HepG2 (cell line): ENCODE results near the gene KDM3B. TPM values are rescaled to one million over a fixed set of nuclear protein-coding genes. Genes with fewer than 3 reads are reported as not detected.
A peak's percentile ranks its signal among the peaks of the same experiment; 100 is the strongest.

Experiments
- ATAC-seq: fragments of 200-7000 bp; cut with Tn5 transposase; 3 replicates; pipeline ENCODE4 v1.9.1; 2020; ENCODE audit warnings: mild to moderate bottlenecking, moderate library complexity
- BruUV-seq: library from RNA; stranded (reverse); fragments of 400-500 nt; replicated peaks from 2 replicates; lab custom pipeline; 2021; lab: Mats Ljungman, UMichigan
- CTCF ChIA-PET: fragments of 300-600 bp; formaldehyde crosslinking; extraction: SDS; loops from one replicate; lab custom pipeline; 2021; ENCODE audit warnings: low total read pairs, inconsistent platforms, low intra/inter-chr PET ratio; lab: Yijun Ruan, JAX
- POLR2A ChIA-PET: fragments of 350-600 bp; sonication (Branson Sonifier 250); formaldehyde crosslinking; loops from one replicate; lab custom pipeline; 2020; ENCODE audit warnings: antibody characterized with exemption, inconsistent platforms; lab: Yijun Ruan, JAX
- DNase-seq: peaks from one replicate; pipeline ENCODE4 v3.0.0-alpha.2; 2015; ENCODE audit warnings: low spot score
- FAIRE-seq: peaks from 3 replicates; lab custom pipeline; 2011; peaks lifted over from hg19 to GRCh38; lab: Jason Lieb, UNC
- H2AFZ ChIP-seq: one replicate; pipeline ENCODE4 v1.6.1; 2011; ENCODE audit warnings: low read length, inconsistent platforms
- H3K27ac ChIP-seq: fragments of 300-600 bp; 3 replicates; pipeline ENCODE4 v1.8.0; 2011; ENCODE audit warnings: mixed run types, mild to moderate bottlenecking, mixed read lengths, low read length, inconsistent platforms; ENCODE audit not compliant: insufficient read depth; ENCODE audit errors: extremely low read length
- H3K27me3 ChIP-seq, 2 experiments: fragments of 200-600 bp in 1 of 2; 2 replicates in 1 of 2; 3 replicates in 1 of 2; pipeline versions ENCODE4 v1.6.0 to v1.8.0; 2011; ENCODE audit warnings: low read length in 2 of 2, mild to moderate bottlenecking in 2 of 2, moderate library complexity in 2 of 2, inconsistent platforms in 1 of 2; ENCODE audit not compliant: insufficient read depth in 2 of 2, control insufficient read depth in 1 of 2
- H3K36me3 ChIP-seq, 2 experiments: fragments of 200-600 bp in 1 of 2; replicated peaks in 1 of 2; 2 replicates in 1 of 2; 3 replicates in 1 of 2; pipeline versions ENCODE4 v1.5.1 to v1.8.0; 2011; ENCODE audit warnings: low read length in 2 of 2, inconsistent platforms in 1 of 2; ENCODE audit not compliant: insufficient read depth in 2 of 2, control insufficient read depth in 1 of 2
- H3K4me1 ChIP-seq: 2 replicates; pipeline ENCODE4 v1.5.1; 2012; ENCODE audit warnings: low read length, inconsistent platforms; ENCODE audit not compliant: insufficient read depth
- H3K4me2 ChIP-seq: 2 replicates; pipeline ENCODE4 v1.6.0; 2011; ENCODE audit warnings: low read depth, low read length, inconsistent platforms
- H3K4me3 ChIP-seq, 3 experiments: fragments of 200-600 bp in 1 of 3; sonication (generic), shearing (Covaris generic) in 1 of 3; replicated peaks in 1 of 3; 2 replicates each; pipeline ENCODE4 v1.5.1; 2011 to 2016; ENCODE audit warnings: low read length in 3 of 3, inconsistent platforms in 2 of 3, low read depth in 2 of 3, mild to moderate bottlenecking in 2 of 3, control low read depth in 1 of 3, mixed read lengths in 1 of 3; ENCODE audit not compliant: insufficient read depth in 1 of 3
- H3K79me2 ChIP-seq: one replicate; pipeline ENCODE4 v1.6.1; 2011; ENCODE audit warnings: low read length, inconsistent platforms; ENCODE audit not compliant: insufficient read depth
- H3K9ac ChIP-seq: 2 replicates; pipeline ENCODE4 v1.6.0; 2011; ENCODE audit warnings: mild to moderate bottlenecking, low read depth, low read length, inconsistent platforms; ENCODE audit not compliant: insufficient read depth
- H3K9me3 ChIP-seq: 2 replicates; pipeline ENCODE4 v1.5.1; 2012; ENCODE audit warnings: mild to moderate bottlenecking, low read length
- H4K20me1 ChIP-seq: 2 replicates; pipeline ENCODE4 v1.6.0; 2011; ENCODE audit warnings: inconsistent platforms, mild to moderate bottlenecking, low read length, moderate library complexity; ENCODE audit not compliant: insufficient read depth
- AHR ChIP-seq: IDR thresholded peaks from 2 replicates; pipeline ENCODE4 v1.6.1; 2018; ENCODE audit warnings: missing genetic modification reagents, missing compliant biosample characterization
- CHCHD3 ChIP-seq: sonication (generic); formaldehyde crosslinking; IDR thresholded peaks from 2 replicates; pipeline ENCODE4 v1.8.0; 2022; ENCODE audit warnings: mild to moderate bottlenecking, missing genetic modification reagents, moderate library complexity
- HOXA3 ChIP-seq: sonication (generic); formaldehyde crosslinking; IDR thresholded peaks from 2 replicates; pipeline ENCODE4 v1.5.0; 2020; ENCODE audit warnings: missing genetic modification reagents
- NCOA1 ChIP-seq: sonication (generic); formaldehyde crosslinking; IDR thresholded peaks from 2 replicates; pipeline ENCODE4 v1.9.0; 2021; ENCODE audit warnings: missing genetic modification reagents
- NPAS2 ChIP-seq: sonication (generic); formaldehyde crosslinking; IDR thresholded peaks from 2 replicates; pipeline ENCODE4 v1.8.0; 2022; ENCODE audit warnings: mild to moderate bottlenecking, missing genetic modification reagents, borderline replicate concordance
- POLR2AphosphoS5 ChIP-seq: IDR thresholded peaks from 2 replicates; pipeline ENCODE4 v1.6.1; 2012; ENCODE audit warnings: low read depth, low read length
- RBM22 ChIP-seq: fragments of 200-400 bp; formaldehyde crosslinking; optimal IDR thresholded peaks from 2 replicates; pipeline ENCODE3; 2017; ENCODE audit warnings: mild to moderate bottlenecking, low read length, moderate library complexity
- TOE1 ChIP-seq: sonication (generic); formaldehyde crosslinking; IDR thresholded peaks from 2 replicates; pipeline ENCODE4 v1.4.0; 2020; ENCODE audit warnings: mild to moderate bottlenecking, missing genetic modification reagents
- ZBTB8A ChIP-seq: sonication (generic); formaldehyde crosslinking; IDR thresholded peaks from 2 replicates; pipeline ENCODE4 v1.4.0; 2020; ENCODE audit warnings: mild to moderate bottlenecking, low read depth, missing genetic modification reagents, borderline replicate concordance
- ZNF891 ChIP-seq: sonication (generic); formaldehyde crosslinking; IDR thresholded peaks from 2 replicates; pipeline ENCODE4 v1.5.0; 2020; ENCODE audit warnings: mild to moderate bottlenecking, missing genetic modification reagents
- WGBS: methylation state at CpG from one replicate; pipeline ENCODE4 v1.1.6; 2017; ENCODE audit warnings: low lambda C conversion rate; 5-methylcytosine and 5-hydroxymethylcytosine counted together
- in situ Hi-C: cut with HindIII; loops from 2 replicates; pipeline ENCODE4 v1.10.0; 2017; ENCODE audit warnings: low pct_unique_long_range_greater_than_20kb; ENCODE audit not compliant: extremely low pct_ligation_motif_present
- intact Hi-C: fragments of 100-400 bp; cut with micrococcal nuclease; formaldehyde crosslinking; loops from one replicate; pipeline ENCODE4 v1.10.0; 2022; ENCODE audit not compliant: unreplicated experiment
- polyA plus RNA-seq, 8 experiments: library from polyadenylated mRNA; depleted of rRNA in 3 of 8; stranded (reverse) in 7 of 8; unstranded in 1 of 8; fragments of >200 nt; fragmentation: Illumina TruSeq in 4 of 8; extraction: Trizol in 4 of 8; gene quantifications; 2 replicates each; pipeline versions ENCODE4 v1.2.1 to v1.2.3, GENCODE V29; 2011 to 2016; ENCODE audit warnings: low read depth in 4 of 8, missing spikeins in 1 of 8, mixed read lengths in 1 of 8; ENCODE audit not compliant: insufficient read depth in 1 of 8
- total RNA-seq, 5 experiments: library from RNA; depleted of rRNA; stranded (reverse); fragments of >200 nt; fragmentation: Illumina TruSeq; extraction: Trizol; gene quantifications; 2 replicates each; pipeline ENCODE4 v1.2.3, GENCODE V29; 2016; ENCODE audit warnings: low read depth in 1 of 5
- TF ChIP-seq, protein P1 (sequence below): fragments of 450-650 bp; IDR thresholded peaks from 2 replicates; pipeline ENCODE4 v1.6.1; 2017; ENCODE audit warnings: mild to moderate bottlenecking
- TF ChIP-seq, protein P2 (sequence below), 2 experiments: sonication (generic) in 1 of 2; formaldehyde crosslinking in 1 of 2; IDR thresholded peaks; 2 replicates each; pipeline versions ENCODE4 v1.4.0 to v1.6.1; 2016 to 2020; ENCODE audit warnings: borderline replicate concordance in 1 of 2, low read depth in 1 of 2, mild to moderate bottlenecking in 1 of 2, missing genetic modification reagents in 1 of 2

Gene KDM3B
- total and polyA plus RNA-seq, 2 of the 13 experiments (the other 11 are each of a cell fraction or from before 2014, with no cell fraction given) = 19.7 to 34.3 TPM

DNA sequence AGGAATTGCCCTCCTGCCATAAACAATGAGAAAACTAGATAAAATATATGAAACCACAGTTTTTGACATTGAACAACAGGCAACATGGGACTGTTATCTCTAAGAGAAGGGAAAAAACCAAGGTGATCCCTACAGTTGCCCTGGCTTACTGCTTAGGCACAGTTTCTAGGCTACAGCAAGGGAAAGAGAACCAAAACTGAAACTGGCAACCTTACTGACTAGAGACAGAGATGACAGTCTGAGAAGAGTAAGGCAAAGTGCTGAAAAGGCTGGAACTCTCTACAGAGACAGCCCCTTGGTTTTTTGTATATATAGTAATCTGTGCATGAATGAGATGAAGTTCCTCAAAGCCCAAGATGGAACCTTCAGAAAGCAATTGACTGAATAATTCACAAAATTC lies 50.2 kb downstream of the KDM3B start:
- FAIRE-seq (no peak), DNase-seq (no peak), ATAC-seq (no peak)
- no peak for TF ChIP-seq NPAS2 (CRISPR knock-in tag)
- TF ChIP-seq RBM22 = peak; percentile 19
- Histone ChIP-seq H2AFZ (no peak overlapping the region), H3K27ac (no peak overlapping the region), H3K9ac (no peak overlapping the region), H3K9me3 (no peaks in the 10 kb centered on the region), H3K36me3 (peaks cover 20 to 58% of the 10 kb centered on the region in 2 experiments), H4K20me1 (no peaks in the 10 kb centered on the region), H3K79me2 (no peaks in the 10 kb centered on the region), H3K4me2 (no peak overlapping the region), H3K27me3 (no peaks in the 10 kb centered on the region), H3K4me1 (no peaks in the 10 kb centered on the region), H3K4me3 (no peak overlapping the region)
- POLR2A ChIA-PET = no interaction called here
- in situ Hi-C loops (loop anchor here (25.0 kb wide), 1 partner anchor 215 kb away; the partner anchor contains the start of genes BRD8 and KIF20A), intact Hi-C loops (no loop called here)
- BruUV-seq = TSS peak; percentile 30
- CTCF ChIA-PET = no interaction called here

DNA sequence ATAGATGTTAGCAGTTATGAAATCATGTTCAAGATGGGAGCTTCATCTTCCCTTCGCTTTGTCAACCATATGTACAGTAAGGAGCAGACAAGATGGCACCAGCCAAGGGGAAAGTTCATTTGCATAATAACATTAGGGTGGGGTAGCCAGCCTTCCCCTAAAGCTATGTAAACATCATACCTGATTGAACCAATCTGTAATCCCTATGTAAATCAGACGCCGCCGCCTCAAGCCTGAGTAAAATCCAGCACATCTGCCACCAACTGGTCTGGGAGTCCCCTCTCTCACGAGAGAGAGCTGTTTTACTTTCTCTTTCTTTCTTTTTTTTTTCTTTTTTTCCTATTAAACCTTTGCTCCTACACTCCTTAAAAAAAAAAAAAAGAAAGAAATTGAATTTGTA lies 55.5 kb downstream of the KDM3B start:
- Histone ChIP-seq H3K36me3 (peaks cover 4 to 24% of the 10 kb centered on the region in 2 experiments; a peak in 4 of 5 replicates), H4K20me1 (no peaks in the 10 kb centered on the region), H3K4me2 (no peak overlapping the region), H3K79me2 (no peaks in the 10 kb centered on the region), H3K27ac (no peak overlapping the region), H3K4me3 (no peak overlapping the region), H3K9ac (no peak overlapping the region), H3K9me3 (no peaks in the 10 kb centered on the region), H3K27me3 (no peaks in the 10 kb centered on the region), H2AFZ (no peak overlapping the region), H3K4me1 (no peaks in the 10 kb centered on the region)
- WGBS = 97% methylated on average over 5 of the region's 5 CpGs
- POLR2A ChIA-PET = no interaction called here
- intact Hi-C loops (no loop called here), in situ Hi-C loops (loop anchor here (25.0 kb wide), 1 partner anchor 221 kb away; the partner anchor contains the start of genes BRD8 and KIF20A)
- CTCF ChIA-PET = no interaction called here
- no peak for ATAC-seq
- BruUV-seq = no TSS peak
- DNase-seq = no peak
- no peak for FAIRE-seq
- no peak for TF ChIP-seq TOE1 (CRISPR knock-in tag)
- no peak for TF ChIP-seq CHCHD3 (CRISPR knock-in tag)
- no peak for TF ChIP-seq AHR (CRISPR knock-in tag)
- no peak for TF ChIP-seq HOXA3 (CRISPR knock-in tag)
- no peak for TF ChIP-seq ZBTB8A (CRISPR knock-in tag)
- no peak for TF ChIP-seq NCOA1
- TF ChIP-seq ZNF891 (CRISPR knock-in tag) = no peak
- TF ChIP-seq, protein P1, sequence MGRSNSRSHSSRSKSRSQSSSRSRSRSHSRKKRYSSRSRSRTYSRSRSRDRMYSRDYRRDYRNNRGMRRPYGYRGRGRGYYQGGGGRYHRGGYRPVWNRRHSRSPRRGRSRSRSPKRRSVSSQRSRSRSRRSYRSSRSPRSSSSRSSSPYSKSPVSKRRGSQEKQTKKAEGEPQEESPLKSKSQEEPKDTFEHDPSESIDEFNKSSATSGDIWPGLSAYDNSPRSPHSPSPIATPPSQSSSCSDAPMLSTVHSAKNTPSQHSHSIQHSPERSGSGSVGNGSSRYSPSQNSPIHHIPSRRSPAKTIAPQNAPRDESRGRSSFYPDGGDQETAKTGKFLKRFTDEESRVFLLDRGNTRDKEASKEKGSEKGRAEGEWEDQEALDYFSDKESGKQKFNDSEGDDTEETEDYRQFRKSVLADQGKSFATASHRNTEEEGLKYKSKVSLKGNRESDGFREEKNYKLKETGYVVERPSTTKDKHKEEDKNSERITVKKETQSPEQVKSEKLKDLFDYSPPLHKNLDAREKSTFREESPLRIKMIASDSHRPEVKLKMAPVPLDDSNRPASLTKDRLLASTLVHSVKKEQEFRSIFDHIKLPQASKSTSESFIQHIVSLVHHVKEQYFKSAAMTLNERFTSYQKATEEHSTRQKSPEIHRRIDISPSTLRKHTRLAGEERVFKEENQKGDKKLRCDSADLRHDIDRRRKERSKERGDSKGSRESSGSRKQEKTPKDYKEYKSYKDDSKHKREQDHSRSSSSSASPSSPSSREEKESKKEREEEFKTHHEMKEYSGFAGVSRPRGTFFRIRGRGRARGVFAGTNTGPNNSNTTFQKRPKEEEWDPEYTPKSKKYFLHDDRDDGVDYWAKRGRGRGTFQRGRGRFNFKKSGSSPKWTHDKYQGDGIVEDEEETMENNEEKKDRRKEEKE = no peak
- no peak for TF ChIP-seq POLR2AphosphoS5
- TF ChIP-seq, protein P2, sequence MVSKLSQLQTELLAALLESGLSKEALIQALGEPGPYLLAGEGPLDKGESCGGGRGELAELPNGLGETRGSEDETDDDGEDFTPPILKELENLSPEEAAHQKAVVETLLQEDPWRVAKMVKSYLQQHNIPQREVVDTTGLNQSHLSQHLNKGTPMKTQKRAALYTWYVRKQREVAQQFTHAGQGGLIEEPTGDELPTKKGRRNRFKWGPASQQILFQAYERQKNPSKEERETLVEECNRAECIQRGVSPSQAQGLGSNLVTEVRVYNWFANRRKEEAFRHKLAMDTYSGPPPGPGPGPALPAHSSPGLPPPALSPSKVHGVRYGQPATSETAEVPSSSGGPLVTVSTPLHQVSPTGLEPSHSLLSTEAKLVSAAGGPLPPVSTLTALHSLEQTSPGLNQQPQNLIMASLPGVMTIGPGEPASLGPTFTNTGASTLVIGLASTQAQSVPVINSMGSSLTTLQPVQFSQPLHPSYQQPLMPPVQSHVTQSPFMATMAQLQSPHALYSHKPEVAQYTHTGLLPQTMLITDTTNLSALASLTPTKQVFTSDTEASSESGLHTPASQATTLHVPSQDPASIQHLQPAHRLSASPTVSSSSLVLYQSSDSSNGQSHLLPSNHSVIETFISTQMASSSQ (IDR thresholded peaks at IDR 0.05; ENCODE audit: low read depth) = no peak
- TF ChIP-seq, protein P2 (CRISPR knock-in tag; IDR thresholded peaks at IDR 0.05; ENCODE audit: borderline replicate concordance) = no peak
